H1 (cell line): ENCODE results near the gene TTLL5.

Experiments used
- BCL11A ChIP-seq, 2 experiments: IDR thresholded peaks; one replicate each; pipeline ENCODE4 v1.6.1; 2011; ENCODE audit warnings: low read depth in 2 of 2, low read length in 2 of 2, mild to moderate bottlenecking in 2 of 2
- EZH2 ChIP-seq: fragments of 200-600 bp; sonication (generic); IDR thresholded peaks from 2 replicates; pipeline ENCODE4 v1.7.1; 2012; ENCODE audit warnings: low read depth, mild to moderate bottlenecking, moderate library complexity, low read length, inconsistent platforms; ENCODE audit not compliant: severe bottlenecking
- POLR2AphosphoS5 ChIP-seq: IDR thresholded peaks from 2 replicates; pipeline ENCODE4 v1.6.1; 2011; ENCODE audit warnings: low read depth, low read length
- RNF2 ChIP-seq: fragments of 200-900, 300-1000 bp; sonication (generic); IDR thresholded peaks from 2 replicates; pipeline ENCODE4 v1.7.1; 2016; ENCODE audit warnings: borderline replicate concordance, low read depth, mild to moderate bottlenecking, antibody characterized with exemption, low read length; ENCODE audit not compliant: poor library complexity, severe bottlenecking; ENCODE audit errors: missing control alignments
- SIN3A ChIP-seq, 2 experiments: IDR thresholded peaks in 1 of 2; conservative IDR thresholded peaks in 1 of 2; 2 replicates each; pipeline ENCODE4 v1.6.1; 2011 to 2012; ENCODE audit warnings: low read length in 2 of 2, improper control_type of control experiment in 1 of 2, low read depth in 1 of 2, mild to moderate bottlenecking in 1 of 2
- TAF1 ChIP-seq: IDR thresholded peaks from 2 replicates; pipeline ENCODE4 v1.6.1; 2011; ENCODE audit warnings: mild to moderate bottlenecking, low read depth, low read length

- no peak for TF ChIP-seq RNF2
- TF ChIP-seq TAF1, result no peak
- TF ChIP-seq POLR2AphosphoS5, result no peak
- no peak for TF ChIP-seq EZH2
- TF ChIP-seq SIN3A (conservative IDR thresholded peaks at IDR 0.05 in 1 of 2, IDR thresholded peaks at IDR 0.05 in 1 of 2; ENCODE audit: low read depth in 1 of 2, low read length in 2 of 2), result no peak
- no peak for TF ChIP-seq BCL11A (IDR thresholded peaks at IDR 0.05; ENCODE audit: low read depth in 2 of 2, low read length in 2 of 2)
Measured at GRCh38 chr14:75660238-75660629, 812 bp upstream of the TTLL5 start.
